CD4-positive, alpha-beta T cell treated with Interleukin-15 for 1 hour (primary cell): ENCODE results near the gene C10orf90.

Experiments used
- DNase-seq: peaks from one replicate; pipeline ENCODE4 v3.0.0-alpha.2; 2020

C10orf90 gene

DNA sequence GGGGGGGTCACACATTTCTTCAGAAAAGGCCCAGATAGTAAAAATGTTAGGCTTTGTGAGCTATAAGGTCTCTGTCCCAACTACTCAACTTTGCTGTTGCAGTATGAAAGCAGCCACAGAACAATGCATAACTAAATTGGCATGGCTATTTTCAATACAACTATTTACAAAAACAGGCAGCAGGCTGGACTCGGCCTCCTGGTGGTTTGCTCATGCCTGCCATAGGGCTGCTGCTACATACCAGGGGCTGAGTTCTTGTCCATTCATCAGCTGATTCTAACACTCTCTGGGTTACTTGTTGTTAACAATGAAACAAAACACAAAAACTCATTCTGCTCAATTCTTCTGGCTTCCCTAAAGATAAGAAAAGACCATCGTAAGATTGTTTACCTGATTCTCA is 172.8 kb downstream of the C10orf90 start:
- no peak for DNase-seq

DNA sequence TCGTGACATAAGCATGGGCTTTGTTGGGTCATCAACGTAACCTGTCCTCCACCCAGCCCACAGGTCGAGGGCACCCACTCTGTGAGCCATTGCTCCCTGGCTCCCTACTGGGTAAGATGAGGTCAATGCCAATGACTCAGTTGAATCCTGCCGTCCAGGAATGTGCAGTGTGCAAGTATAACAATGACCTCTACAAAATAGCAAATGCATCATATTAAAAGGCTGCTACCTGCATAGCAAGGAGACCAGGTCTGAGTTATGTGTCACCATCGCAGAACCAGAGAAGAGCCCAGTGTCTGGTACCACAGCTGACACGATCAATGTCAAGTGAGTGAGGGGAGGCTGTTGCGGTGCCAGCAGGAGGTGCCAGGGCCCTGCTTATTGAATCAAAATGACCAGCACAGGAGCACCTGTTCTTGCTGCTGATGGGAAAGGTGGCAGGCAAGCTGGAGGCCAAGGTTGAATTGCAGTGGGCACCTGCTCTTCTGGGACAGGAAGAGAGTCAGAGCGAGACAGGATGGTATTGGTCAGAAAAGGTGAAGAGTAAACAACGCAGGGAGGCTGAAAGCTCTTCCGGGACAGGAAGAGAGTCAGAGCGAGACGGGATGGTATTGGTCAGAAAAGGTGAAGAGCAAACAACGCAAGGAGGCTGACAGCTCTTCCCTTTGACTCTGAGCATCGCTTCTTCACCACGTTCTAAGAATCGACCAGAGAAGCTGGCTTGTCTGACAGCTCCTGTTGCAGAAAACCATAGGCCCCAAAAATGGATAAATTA is 173.5 kb downstream of the C10orf90 start:
- DNase-seq = no peak

DNA sequence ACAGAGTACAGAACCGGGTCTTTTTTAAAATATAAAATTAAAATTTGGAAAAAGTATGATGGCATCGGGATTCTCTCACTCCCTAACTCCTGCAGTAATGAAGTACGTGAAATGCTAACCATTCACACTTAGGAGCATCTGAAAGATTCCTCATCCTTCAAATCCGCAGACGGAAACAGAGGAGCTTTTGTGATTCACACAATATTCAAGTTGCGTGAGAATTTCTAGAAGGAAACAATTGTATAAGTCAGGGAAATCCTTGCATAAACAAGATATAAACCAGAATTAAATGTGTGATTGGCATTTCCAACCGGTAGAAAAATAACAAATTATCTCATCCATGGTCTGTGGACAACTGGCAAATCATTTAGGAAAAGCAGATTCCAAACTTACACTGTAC is 179.0 kb downstream of the C10orf90 start:
- no peak for DNase-seq

GRCh38 chr10:126481181-126481580 is 189.3 kb downstream of the C10orf90 start:
- no peak for DNase-seq

- DNase-seq = no peak
These were observed 189.8 kb downstream of the C10orf90 start for GRCh38 chr10:126480648-126481047.

GRCh38 chr10:126479280-126479895 is 191.1 kb downstream of the C10orf90 start:
- no peak for DNase-seq

GRCh38 chr10:126478546-126478945 is 191.9 kb downstream of the C10orf90 start:
- no peak for DNase-seq

GRCh38 chr10:126476246-126476645 is 194.2 kb downstream of the C10orf90 start:
- no peak for DNase-seq

DNA sequence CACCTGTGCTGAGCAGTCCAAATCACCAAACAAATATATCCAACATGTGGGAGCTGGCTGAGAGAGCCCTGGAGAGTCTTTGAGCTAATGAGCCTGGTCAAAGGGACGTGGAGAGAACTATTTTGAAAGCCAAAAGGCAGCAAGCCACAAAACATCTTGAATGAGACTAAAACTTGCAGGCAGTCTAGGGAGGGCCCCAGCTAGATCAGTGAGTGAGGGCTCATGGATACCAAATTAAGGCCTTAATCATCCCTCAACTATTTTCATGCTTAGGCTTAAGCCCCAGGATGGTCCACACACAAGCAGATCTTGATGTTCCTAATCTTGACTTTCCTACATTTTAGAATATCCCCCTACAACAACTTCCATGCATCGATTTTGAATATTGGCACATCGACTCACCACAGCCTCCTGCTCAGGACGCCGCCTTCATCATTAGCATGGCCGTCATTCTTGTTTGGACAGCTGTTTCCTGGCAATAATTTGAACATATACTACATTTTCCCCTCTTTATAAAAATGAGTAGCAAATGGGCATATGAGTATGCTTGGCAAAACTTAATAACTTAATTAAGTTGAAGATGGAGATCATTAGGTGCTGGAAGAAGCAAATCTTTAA is 195.3 kb downstream of the C10orf90 start:
- DNase-seq = no peak

GRCh38 chr10:126474031-126474430 is 196.5 kb downstream of the C10orf90 start:
- no peak for DNase-seq

- no peak for DNase-seq
These were observed 199.5 kb downstream of the C10orf90 start for GRCh38 chr10:126470991-126471390.

GRCh38 chr10:126469692-126470091 is 200.8 kb downstream of the C10orf90 start:
- no peak for DNase-seq

GRCh38 chr10:126468876-126469643 is 201.4 kb downstream of the C10orf90 start:
- no peak for DNase-seq

- DNase-seq = no peak
These were observed 202.0 kb downstream of the C10orf90 start for GRCh38 chr10:126468467-126468866.

GRCh38 chr10:126465771-126466170 is 204.7 kb downstream of the C10orf90 start:
- no peak for DNase-seq

DNA sequence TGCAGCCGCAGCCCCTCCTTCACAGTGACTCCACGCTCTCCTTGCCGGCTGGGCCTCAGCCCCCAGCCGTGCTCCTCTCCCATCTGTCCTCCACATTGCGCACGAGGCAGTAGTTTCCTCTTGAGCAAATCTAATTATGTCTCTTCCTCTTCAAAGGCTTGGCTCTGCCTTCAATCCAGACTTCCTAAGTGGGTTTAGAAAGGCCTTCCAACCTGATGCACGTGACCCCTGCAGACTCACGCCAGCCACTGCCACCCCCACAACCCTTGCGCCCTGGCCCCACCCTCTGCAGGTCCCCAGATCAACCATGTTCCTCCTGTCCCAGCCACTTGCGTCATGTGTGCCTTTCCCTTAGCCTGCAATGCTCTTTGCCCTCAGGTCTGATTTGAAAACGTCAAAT is 207.2 kb downstream of the C10orf90 start:
- no peak for DNase-seq

DNA sequence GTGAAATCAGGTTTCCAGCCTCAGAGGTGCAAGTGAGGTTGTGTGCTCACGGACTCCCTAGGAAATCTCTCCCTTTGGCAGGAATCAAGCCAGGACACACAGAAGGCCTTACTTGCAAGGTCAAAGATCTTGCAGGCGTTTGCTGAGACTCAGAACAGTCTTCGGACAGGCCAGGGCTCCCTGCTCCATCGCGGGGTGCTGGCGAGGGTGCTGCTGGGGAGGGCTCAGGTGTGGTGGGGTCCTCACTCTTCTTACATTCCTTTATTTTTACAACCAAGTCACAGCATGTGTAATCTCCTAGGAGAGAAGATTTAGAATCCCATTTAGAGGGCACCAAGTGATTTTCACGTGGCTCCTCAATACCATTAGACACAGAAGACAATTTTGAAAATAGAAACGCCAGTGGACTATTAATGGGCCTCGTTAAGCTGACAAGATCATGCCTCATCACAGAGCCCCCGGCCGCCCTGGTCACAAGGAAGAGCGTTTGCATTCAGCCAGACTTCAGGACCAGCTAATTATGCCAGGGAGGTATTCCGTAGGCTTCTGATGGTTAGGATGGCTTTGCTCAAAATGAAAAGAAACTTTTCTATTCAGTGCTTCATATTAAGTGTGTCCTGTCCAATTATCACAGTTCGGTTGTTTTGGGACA is 209.1 kb downstream of the C10orf90 start:
- no peak for DNase-seq

- DNase-seq = no peak
These were observed 210.5 kb downstream of the C10orf90 start for GRCh38 chr10:126459878-126460481.

- no peak for DNase-seq
These were observed 211.3 kb downstream of the C10orf90 start for GRCh38 chr10:126459032-126459831.

DNA sequence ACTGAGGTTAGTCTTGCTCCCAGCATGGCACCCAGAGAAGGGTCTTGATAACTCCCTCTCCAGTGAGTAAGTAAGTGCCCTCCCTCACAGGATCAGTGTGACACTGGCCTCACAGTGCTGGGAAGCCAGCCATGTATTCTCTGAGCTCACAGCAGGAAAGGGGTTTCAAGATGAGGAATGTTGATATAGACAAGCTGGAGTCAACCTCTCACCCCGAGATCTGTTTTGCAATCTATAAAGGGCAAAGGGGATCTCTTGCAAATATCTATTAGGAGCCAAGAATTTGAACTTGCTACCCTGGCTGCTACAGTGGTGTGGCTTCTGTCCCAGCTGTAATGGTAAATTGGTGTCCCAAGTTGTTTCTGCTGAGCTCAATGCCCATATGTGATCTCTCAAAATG is 212.0 kb downstream of the C10orf90 start:
- no peak for DNase-seq

DNA sequence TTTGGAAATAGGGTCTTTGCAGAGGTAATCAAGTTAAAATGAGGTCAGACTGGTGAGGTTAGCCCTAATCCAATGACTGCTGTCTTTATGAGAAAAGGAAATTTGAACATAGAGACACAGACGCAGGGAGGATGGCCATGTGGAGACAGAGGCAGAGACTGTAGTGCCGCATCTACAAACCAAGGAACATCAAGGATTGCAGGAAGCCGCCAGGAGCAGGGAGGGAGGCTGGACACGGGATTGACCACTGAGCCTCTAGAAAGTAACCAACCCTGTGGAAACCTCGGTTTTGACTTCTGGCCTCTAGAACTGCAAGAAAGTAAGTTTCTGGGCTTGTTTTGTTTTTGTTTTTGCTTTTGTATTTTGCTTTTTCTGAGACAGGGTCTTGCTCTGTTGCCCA is 213.9 kb downstream of the C10orf90 start:
- DNase-seq = no peak
